ENCODE results near the gene FAM110D.

The FAM110D gene

GRCh38 chr1:26162220-26162709 is 3.4 kb downstream of the FAM110D start:
- Histone ChIP-seq H3K9me3 (ENCODE audit: low read length) (no peaks in the 10 kb centered on the region), H3K4me1 (ENCODE audit: insufficient read depth, low read length) (peaks cover 20% of the 10 kb centered on the region), H2AFZ (ENCODE audit: low read depth, low read length) (no peak overlapping the region), H3K27me3 (ENCODE audit: insufficient read depth, low read length) (peaks cover 5% of the 10 kb centered on the region), H3K36me3 (ENCODE audit: insufficient read depth, low read length) (no peaks in the 10 kb centered on the region), H3K4me3 (ENCODE audit: low read length) (no peak overlapping the region)

GRCh38 chr1:26163684-26164035 is 4.8 kb downstream of the FAM110D start:
- no peak overlapping the region for H2AFZ ChIP-seq (ENCODE audit: low read depth, low read length)
- no peaks in the 10 kb centered on the region for H3K9me3 ChIP-seq (ENCODE audit: low read length)
- peaks cover 19% of the 10 kb centered on the region for H3K4me1 ChIP-seq (ENCODE audit: insufficient read depth, low read length)
- no peaks in the 10 kb centered on the region for H3K36me3 ChIP-seq (ENCODE audit: insufficient read depth, low read length)
- no peak overlapping the region for H3K4me3 ChIP-seq (ENCODE audit: low read length)
- peaks cover 2% of the 10 kb centered on the region for H3K27me3 ChIP-seq (ENCODE audit: insufficient read depth, low read length)

DNA sequence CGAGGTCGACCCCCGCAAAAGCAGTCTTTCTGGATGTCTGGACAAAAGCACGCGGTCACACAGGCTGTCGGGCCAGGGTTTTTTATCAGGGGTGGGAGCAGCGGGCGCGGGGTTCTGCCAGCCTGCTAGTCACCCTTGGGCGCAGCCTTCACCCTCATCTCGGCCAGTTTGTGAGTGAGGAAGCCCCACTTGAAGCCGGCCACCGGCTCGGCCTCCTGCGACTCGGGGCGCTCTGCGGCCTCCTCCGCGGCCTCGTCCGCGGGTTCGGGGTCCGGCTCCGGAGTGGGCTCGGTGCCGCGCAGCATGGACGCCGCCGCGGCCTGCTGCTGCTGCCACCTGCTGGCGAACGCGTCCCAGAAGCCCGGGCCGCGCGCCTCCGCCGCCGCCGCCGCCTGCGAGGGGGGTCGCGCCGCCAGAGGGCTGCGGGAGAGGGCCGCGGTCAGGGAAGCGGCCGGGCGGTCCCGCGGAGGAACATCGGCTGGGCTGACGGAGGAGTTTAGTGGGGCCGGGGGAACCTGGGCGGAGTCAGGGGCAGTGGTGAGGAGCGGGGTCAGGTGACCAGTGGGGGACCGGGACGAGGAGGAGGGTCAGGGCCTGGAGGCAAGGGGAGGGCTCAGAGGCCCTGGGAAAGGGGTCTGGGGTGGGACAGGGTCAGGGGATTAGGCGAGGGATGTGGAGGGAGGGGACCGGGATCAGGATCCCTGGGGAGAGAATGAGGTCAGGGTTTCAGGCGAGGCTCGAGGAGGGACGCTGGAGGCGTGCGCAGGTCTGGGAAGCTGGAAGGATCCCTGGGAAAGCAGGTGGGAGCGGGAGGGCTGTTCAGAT is 5.4 kb downstream of the FAM110D start:
- H3K4me1 ChIP-seq (ENCODE audit: insufficient read depth, low read length): peaks cover 19% of the 10 kb centered on the region
- H2AFZ ChIP-seq (ENCODE audit: low read depth, low read length): no peak overlapping the region
- H3K36me3 ChIP-seq (ENCODE audit: insufficient read depth, low read length): no peaks in the 10 kb centered on the region
- H3K27me3 ChIP-seq (ENCODE audit: insufficient read depth, low read length): peaks cover 2% of the 10 kb centered on the region
- no peaks in the 10 kb centered on the region for H3K9me3 ChIP-seq (ENCODE audit: low read length)
- H3K4me3 ChIP-seq (ENCODE audit: low read length): peak overlapping the region; percentile 14

GRCh38 chr1:26164861-26165842 is 6.3 kb downstream of the FAM110D start:
- Histone ChIP-seq H3K36me3 (ENCODE audit: insufficient read depth, low read length) (no peaks in the 10 kb centered on the region), H3K4me3 (ENCODE audit: low read length) (no peak overlapping the region), H3K4me1 (ENCODE audit: insufficient read depth, low read length) (peaks cover 18% of the 10 kb centered on the region), H3K27me3 (ENCODE audit: insufficient read depth, low read length) (peaks cover 2% of the 10 kb centered on the region), H3K9me3 (ENCODE audit: low read length) (no peaks in the 10 kb centered on the region), H2AFZ (ENCODE audit: low read depth, low read length) (no peak overlapping the region)

DNA sequence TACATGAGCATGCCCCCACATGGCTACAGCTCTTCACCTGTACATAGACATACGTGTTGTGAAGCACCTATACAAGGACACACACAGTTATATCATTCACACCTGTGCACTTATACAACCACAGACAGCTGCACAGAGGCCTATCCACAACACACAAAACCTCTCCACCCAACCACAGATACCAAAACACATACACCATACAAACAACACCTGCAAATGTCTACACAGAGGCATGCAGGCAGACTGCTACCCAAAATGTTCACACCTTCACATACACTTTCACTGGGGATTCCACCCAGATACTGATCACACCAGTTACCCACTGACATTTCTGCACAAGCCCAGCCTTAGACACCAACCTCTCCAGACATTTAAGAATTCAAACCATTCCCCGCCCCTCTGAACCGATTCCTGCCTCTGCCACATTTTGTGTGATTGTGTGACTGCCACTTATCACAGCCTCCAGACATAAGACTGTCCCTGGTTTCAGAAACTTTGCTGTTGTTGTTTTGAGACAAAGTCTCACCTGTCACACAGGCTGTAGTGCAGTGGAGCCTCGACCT is 7.9 kb downstream of the FAM110D start:
- H3K27me3 ChIP-seq (ENCODE audit: insufficient read depth, low read length): peaks cover 2% of the 10 kb centered on the region
- H3K4me3 ChIP-seq (ENCODE audit: low read length): no peak overlapping the region
- H3K9me3 ChIP-seq (ENCODE audit: low read length): no peaks in the 10 kb centered on the region
- H3K4me1 ChIP-seq (ENCODE audit: insufficient read depth, low read length): peaks cover 30% of the 10 kb centered on the region
- no peak overlapping the region for H2AFZ ChIP-seq (ENCODE audit: low read depth, low read length)
- H3K36me3 ChIP-seq (ENCODE audit: insufficient read depth, low read length): no peaks in the 10 kb centered on the region

- no peaks in the 10 kb centered on the region for H3K36me3 ChIP-seq (ENCODE audit: insufficient read depth, low read length)
- peak within 1 kb of the TSS; percentile 76 for H2AFZ ChIP-seq (ENCODE audit: low read depth, low read length)
- peaks cover 2% of the 10 kb centered on the region for H3K27me3 ChIP-seq (ENCODE audit: insufficient read depth, low read length)
- H3K4me1 ChIP-seq (ENCODE audit: insufficient read depth, low read length): peaks cover 30% of the 10 kb centered on the region
- H3K4me3 ChIP-seq (ENCODE audit: low read length): peak within 1 kb of the TSS; percentile 64
- H3K9me3 ChIP-seq (ENCODE audit: low read length): no peaks in the 10 kb centered on the region
Measured at GRCh38 chr1:26168410-26169197, 9.7 kb downstream of the FAM110D start, which contains the start of gene C1orf232. Gene C1orf232 (minus strand): TSS chr1:26168963. CDS start chr1:26168499, 464 bp downstream.

GRCh38 chr1:26169198-26169554 is 10.3 kb downstream of the FAM110D start:
- peaks cover 2% of the 10 kb centered on the region for H3K27me3 ChIP-seq (ENCODE audit: insufficient read depth, low read length)
- H3K4me3 ChIP-seq (ENCODE audit: low read length): peak overlapping the region; percentile 64
- H3K4me1 ChIP-seq (ENCODE audit: insufficient read depth, low read length): peaks cover 30% of the 10 kb centered on the region
- H2AFZ ChIP-seq (ENCODE audit: low read depth, low read length): peak overlapping the region; percentile 76
- H3K9me3 ChIP-seq (ENCODE audit: low read length): no peaks in the 10 kb centered on the region
- peaks cover 3% of the 10 kb centered on the region for H3K36me3 ChIP-seq (ENCODE audit: insufficient read depth, low read length)

DNA sequence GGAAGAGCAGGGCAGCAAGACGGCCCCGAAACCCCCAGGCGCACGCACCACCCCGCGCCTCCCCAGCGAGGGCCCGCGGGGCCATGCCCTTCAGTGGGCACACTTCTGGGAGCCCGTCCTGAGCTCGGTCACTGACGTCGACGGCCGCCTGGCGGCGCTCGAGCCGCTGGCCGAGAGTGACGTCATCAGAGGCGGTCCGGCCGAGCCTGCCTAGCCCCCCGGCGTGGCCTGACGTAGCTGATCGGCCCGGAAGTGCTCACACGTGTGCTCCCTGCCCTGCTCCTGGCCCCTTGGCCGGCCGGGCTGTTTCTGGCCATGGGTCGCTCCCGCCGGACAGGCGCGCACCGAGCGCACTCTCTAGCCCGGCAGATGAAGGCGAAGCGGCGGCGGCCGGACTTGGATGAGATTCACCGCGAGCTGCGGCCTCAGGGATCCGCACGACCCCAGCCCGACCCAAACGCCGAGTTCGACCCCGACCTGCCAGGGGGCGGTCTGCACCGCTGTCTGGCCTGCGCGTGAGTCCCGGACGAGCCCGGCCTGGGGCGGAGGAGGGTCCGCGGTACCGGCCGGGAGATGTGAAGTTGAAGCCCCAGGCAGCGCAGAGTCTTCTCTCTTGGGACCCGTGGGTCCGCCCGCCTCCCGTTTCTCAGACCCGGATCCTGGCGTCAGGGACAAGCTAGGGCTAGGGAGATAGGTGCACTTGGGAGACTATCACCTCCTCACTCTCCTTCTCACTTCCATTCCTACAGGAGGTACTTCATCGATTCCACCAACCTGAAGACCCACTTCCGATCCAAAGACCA is 11.0 kb downstream of the FAM110D start, which contains the start of gene ZNF593:
ZNF593 (plus strand) TSS at position 240 of the 803 bp plus-strand sequence; CDS start at position 316, 76 bp downstream.
- peaks cover 2% of the 10 kb centered on the region for H3K27me3 ChIP-seq (ENCODE audit: insufficient read depth, low read length)
- peaks cover 30% of the 10 kb centered on the region for H3K4me1 ChIP-seq (ENCODE audit: insufficient read depth, low read length)
- no peaks in the 10 kb centered on the region for H3K9me3 ChIP-seq (ENCODE audit: low read length)
- peak within 1 kb of the TSS; percentile 76 for H2AFZ ChIP-seq (ENCODE audit: low read depth, low read length)
- peaks cover 3% of the 10 kb centered on the region for H3K36me3 ChIP-seq (ENCODE audit: insufficient read depth, low read length)
- peak within 1 kb of the TSS; percentile 64 for H3K4me3 ChIP-seq (ENCODE audit: low read length)

DNA sequence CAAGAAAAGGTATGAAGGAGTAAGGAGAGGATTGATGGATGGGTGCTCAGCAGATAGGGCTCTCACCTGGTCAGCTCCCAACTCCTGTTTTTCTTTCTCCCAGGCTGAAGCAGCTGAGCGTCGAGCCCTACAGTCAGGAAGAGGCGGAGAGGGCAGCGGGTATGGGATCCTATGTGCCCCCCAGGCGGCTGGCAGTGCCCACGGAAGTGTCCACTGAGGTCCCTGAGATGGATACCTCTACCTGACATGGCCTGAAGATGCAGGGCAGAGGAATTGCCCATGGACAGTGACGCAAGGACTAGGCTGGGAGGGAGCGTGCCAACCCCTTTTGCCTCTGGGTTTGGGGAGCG is 11.6 kb downstream of the FAM110D start:
- Histone ChIP-seq H3K36me3 (ENCODE audit: insufficient read depth, low read length) (peaks cover 3% of the 10 kb centered on the region), H2AFZ (ENCODE audit: low read depth, low read length) (peak overlapping the region; percentile 76), H3K27me3 (ENCODE audit: insufficient read depth, low read length) (peaks cover 2% of the 10 kb centered on the region), H3K4me1 (ENCODE audit: insufficient read depth, low read length) (peaks cover 30% of the 10 kb centered on the region), H3K9me3 (ENCODE audit: low read length) (no peaks in the 10 kb centered on the region), H3K4me3 (ENCODE audit: low read length) (peak overlapping the region; percentile 64)

- H3K36me3 ChIP-seq (ENCODE audit: insufficient read depth, low read length): peaks cover 3% of the 10 kb centered on the region
- peaks cover 30% of the 10 kb centered on the region for H3K4me1 ChIP-seq (ENCODE audit: insufficient read depth, low read length)
- H2AFZ ChIP-seq (ENCODE audit: low read depth, low read length): no peak within 1 kb of the TSS
- H3K4me3 ChIP-seq (ENCODE audit: low read length): peak within 1 kb of the TSS; percentile 64
- H3K27me3 ChIP-seq (ENCODE audit: insufficient read depth, low read length): no peaks in the 10 kb centered on the region
- no peaks in the 10 kb centered on the region for H3K9me3 ChIP-seq (ENCODE audit: low read length)
Measured at GRCh38 chr1:26171084-26172072, 12.5 kb downstream of the FAM110D start, which contains the start of gene ZNF593OS. Gene ZNF593OS (minus strand): TSS chr1:26171832. CDS start chr1:26171661, 171 bp downstream.

DNA sequence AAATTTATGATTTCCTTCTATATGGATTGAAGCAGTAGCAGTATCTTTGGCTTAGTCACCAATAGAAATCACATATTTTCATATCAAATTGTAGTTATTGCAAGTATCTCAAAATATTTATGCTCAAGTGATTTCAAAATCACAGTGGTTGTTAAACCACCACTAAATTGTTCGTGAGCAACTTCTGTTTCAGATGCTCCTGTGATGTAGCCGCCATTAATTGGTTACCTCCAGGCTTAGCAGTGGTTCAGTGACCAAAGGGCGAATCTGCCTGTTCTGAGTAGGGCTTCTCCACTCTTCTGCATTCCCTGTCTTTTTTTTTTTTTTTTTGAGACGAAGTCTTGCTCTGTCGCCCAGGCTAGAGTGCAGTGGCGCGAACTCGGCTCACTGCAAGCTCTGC is 16.5 kb downstream of the FAM110D start:
- Histone ChIP-seq H3K27me3 (ENCODE audit: insufficient read depth, low read length) (no peaks in the 10 kb centered on the region), H3K4me1 (ENCODE audit: insufficient read depth, low read length) (peaks cover 10% of the 10 kb centered on the region), H2AFZ (ENCODE audit: low read depth, low read length) (no peak overlapping the region), H3K36me3 (ENCODE audit: insufficient read depth, low read length) (peaks cover 3% of the 10 kb centered on the region), H3K4me3 (ENCODE audit: low read length) (no peak overlapping the region), H3K9me3 (ENCODE audit: low read length) (no peaks in the 10 kb centered on the region)

Data from neuron (in vitro differentiated cells).